GM19397 (cell line): ENCODE results near the gene PMEPA1.

Experiments used
- ATAC-seq: cut with Tn5 transposase; IDR thresholded peaks from one replicate; pipeline ENCODE4 v1.9.1; 2021; ENCODE audit warnings: mild to moderate bottlenecking, moderate library complexity; ENCODE audit not compliant: unreplicated experiment

Gene PMEPA1

GRCh38 chr20:57709823-57710799, at the start of gene PMEPA1:
Gene PMEPA1 (minus strand): TSS chr20:57710015. CDS start chr20:57709582, 433 bp downstream.
- peak; percentile 72 for ATAC-seq

- no peak for ATAC-seq
These were observed 48.0 kb upstream of the PMEPA1 start for GRCh38 chr20:57757767-57758166.

GRCh38 chr20:57756921-57757320, 47.1 kb upstream of the PMEPA1 start:
- no peak for ATAC-seq

GRCh38 chr20:57756213-57756612, 46.4 kb upstream of the PMEPA1 start:
- no peak for ATAC-seq

GRCh38 chr20:57755609-57756008, 45.8 kb upstream of the PMEPA1 start:
- no peak for ATAC-seq

- no peak for ATAC-seq
These were observed 44.4 kb upstream of the PMEPA1 start for GRCh38 chr20:57754190-57754589.

GRCh38 chr20:57753332-57754164, 43.7 kb upstream of the PMEPA1 start:
- no peak for ATAC-seq

GRCh38 chr20:57751411-57751810, 41.6 kb upstream of the PMEPA1 start:
- no peak for ATAC-seq

GRCh38 chr20:57749869-57750268, 40.1 kb upstream of the PMEPA1 start:
- ATAC-seq = no peak

GRCh38 chr20:57749131-57749690, 39.4 kb upstream of the PMEPA1 start:
- no peak for ATAC-seq

GRCh38 chr20:57748601-57749130, 38.9 kb upstream of the PMEPA1 start:
- no peak for ATAC-seq

GRCh38 chr20:57747861-57748481, 38.2 kb upstream of the PMEPA1 start:
- ATAC-seq = no peak

GRCh38 chr20:57746832-57747404, 37.1 kb upstream of the PMEPA1 start:
- ATAC-seq = no peak

- no peak for ATAC-seq
These were observed 36.4 kb upstream of the PMEPA1 start for GRCh38 chr20:57746201-57746600.

- ATAC-seq = no peak
These were observed 34.4 kb upstream of the PMEPA1 start for GRCh38 chr20:57744206-57744605.

- ATAC-seq = no peak
These were observed 33.8 kb upstream of the PMEPA1 start for GRCh38 chr20:57743450-57744095.

- ATAC-seq = no peak
These were observed 32.8 kb upstream of the PMEPA1 start for GRCh38 chr20:57742507-57743181.

- ATAC-seq = no peak
These were observed 28.7 kb upstream of the PMEPA1 start for GRCh38 chr20:57738484-57738883.

GRCh38 chr20:57738053-57738452, 28.2 kb upstream of the PMEPA1 start:
- no peak for ATAC-seq
